Coronary artery (tissue), 2 donors: ENCODE measurements around the gene GNE.
"Not testable (repeated sequence)": the region's sequence is repeated elsewhere in the genome, so short reads cannot be mapped to it uniquely, and the experiment has no call there.

ENCODE experiments used
- DNase-seq: peaks from one replicate; pipeline ENCODE4 v3.0.0-alpha.2; 2017; ENCODE audit warnings: low spot score
- H3K27ac ChIP-seq, 2 donors: fragments of 200-600 bp; sonication (generic); one replicate each; pipeline ENCODE4 v1.5.1; 2016 to 2019
- H3K4me3 ChIP-seq: fragments of 200-600 bp; sonication (generic); 2 replicates; pipeline ENCODE4 v1.5.1; 2016; ENCODE audit warnings: mild to moderate bottlenecking, moderate library complexity
- TF ChIP-seq, protein P1 (sequence below): fragments of 200-600 bp; sonication (generic); IDR thresholded peaks from one replicate; pipeline ENCODE4 v1.5.1; 2019; ENCODE audit warnings: antibody characterized with exemption

GNE gene

DNA sequence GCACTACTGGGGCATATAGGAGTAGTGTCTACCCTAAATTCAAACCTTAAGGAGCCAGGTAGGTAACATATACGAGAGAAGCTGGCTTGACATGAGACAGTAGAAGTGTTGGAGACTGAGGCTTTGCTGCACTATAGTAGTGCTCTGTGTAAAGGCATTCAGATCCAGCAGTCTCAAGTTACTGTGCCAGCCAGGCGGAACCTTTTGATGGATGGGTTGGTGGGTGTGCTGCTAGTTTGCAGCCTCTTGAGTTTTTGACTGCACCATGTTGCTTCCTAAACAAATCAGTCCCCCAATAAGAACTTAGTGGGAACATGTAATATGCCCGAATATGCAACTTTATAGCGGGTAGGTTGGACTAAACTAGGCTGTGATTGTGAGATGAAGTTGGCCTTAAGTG is 66.1 kb downstream of the GNE start:
- Histone ChIP-seq H3K27ac (peak overlapping the region in 1 of 2 donors; percentile 26), H3K4me3 (peak overlapping the region; percentile 93)
- DNase-seq: no peak
- TF ChIP-seq, protein P1, sequence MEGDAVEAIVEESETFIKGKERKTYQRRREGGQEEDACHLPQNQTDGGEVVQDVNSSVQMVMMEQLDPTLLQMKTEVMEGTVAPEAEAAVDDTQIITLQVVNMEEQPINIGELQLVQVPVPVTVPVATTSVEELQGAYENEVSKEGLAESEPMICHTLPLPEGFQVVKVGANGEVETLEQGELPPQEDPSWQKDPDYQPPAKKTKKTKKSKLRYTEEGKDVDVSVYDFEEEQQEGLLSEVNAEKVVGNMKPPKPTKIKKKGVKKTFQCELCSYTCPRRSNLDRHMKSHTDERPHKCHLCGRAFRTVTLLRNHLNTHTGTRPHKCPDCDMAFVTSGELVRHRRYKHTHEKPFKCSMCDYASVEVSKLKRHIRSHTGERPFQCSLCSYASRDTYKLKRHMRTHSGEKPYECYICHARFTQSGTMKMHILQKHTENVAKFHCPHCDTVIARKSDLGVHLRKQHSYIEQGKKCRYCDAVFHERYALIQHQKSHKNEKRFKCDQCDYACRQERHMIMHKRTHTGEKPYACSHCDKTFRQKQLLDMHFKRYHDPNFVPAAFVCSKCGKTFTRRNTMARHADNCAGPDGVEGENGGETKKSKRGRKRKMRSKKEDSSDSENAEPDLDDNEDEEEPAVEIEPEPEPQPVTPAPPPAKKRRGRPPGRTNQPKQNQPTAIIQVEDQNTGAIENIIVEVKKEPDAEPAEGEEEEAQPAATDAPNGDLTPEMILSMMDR: no peak

GRCh38 chr9:36191686-36192085 is 66.6 kb downstream of the GNE start:
- TF ChIP-seq, protein P1: no peak
- no peak for DNase-seq
- H3K4me3 ChIP-seq: peak overlapping the region; percentile 93
- peak overlapping the region; percentile 79 to 91 for H3K27ac ChIP-seq

DNA sequence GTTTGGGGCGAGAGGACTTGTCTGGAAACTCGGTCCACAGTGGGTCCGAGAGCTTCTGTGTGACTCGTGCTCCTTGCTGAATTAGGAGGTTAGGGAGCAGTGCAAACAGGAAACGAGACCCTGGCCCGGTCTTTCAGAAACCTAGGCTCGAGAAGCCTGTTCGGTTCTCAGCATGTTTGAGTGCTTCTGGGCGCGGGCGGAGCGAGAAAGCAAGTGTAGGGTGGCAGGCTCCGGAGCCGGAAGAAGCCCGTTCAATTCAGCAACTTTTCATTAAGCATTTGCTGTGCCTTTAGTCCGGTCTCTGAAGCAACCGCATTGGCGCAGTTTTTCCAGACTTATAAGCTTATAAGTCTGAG is 67.0 kb downstream of the GNE start:
- H3K27ac ChIP-seq: peak overlapping the region; percentile 79 to 91

GRCh38 chr9:36190388-36191289 is 67.6 kb downstream of the GNE start, which contains the start of gene CLTA:
TSS of gene CLTA (plus strand) at chr9:36190921. CDS start at chr9:36191057, 136 bp downstream.
- TF ChIP-seq, protein P1: peak; percentile 50
- Histone ChIP-seq H3K27ac (peak within 1 kb of the TSS; percentile 79 to 91), H3K4me3 (peak within 1 kb of the TSS; percentile 93)
- peak; percentile 99 for DNase-seq

More for the DNA sequence above, 67.0 kb downstream of the GNE start:
- TF ChIP-seq, protein P1: no peak
- no peak for DNase-seq
- peak overlapping the region; percentile 93 for H3K4me3 ChIP-seq

- Histone ChIP-seq H3K27ac (peak overlapping the region; percentile 79 to 91), H3K4me3 (peak overlapping the region; percentile 93)
- TF ChIP-seq, protein P1: no peak
- no peak for DNase-seq
Measured at GRCh38 chr9:36189976-36190375, 68.3 kb downstream of the GNE start.

DNA sequence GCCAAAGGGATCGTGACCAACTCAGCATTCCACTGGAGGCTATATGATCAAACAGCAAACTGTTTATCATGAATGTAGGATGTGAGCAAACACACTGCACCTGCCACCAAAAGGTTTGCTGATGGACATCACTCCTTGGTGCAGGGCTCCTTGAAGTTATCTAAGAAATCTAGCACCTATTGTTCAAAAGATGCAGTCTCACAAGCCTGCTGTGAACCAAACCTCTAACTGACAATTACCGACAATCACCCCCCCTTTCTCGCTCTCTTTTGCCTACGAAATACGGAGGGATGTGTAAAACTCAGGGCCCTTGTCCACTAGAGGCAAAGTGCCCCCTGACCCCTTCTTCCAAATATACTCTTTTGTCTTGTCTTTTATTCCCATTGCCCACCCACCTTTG is 70.0 kb downstream of the GNE start:
- TF ChIP-seq, protein P1: no peak
- H3K27ac ChIP-seq: no peak overlapping the region
- H3K4me3 ChIP-seq: no peak overlapping the region
- DNase-seq: no peak

GRCh38 chr9:36187414-36187813 is 70.8 kb downstream of the GNE start:
- Histone ChIP-seq H3K4me3 (no peak overlapping the region), H3K27ac (no peak overlapping the region)
- TF ChIP-seq, protein P1: no peak
- no peak for DNase-seq

GRCh38 chr9:36180243-36180642 is 78.0 kb downstream of the GNE start:
- H3K27ac ChIP-seq, H3K4me3 ChIP-seq, DNase-seq: not testable (repeated sequence)
